GM12891 (cell line): ENCODE results near the gene DIP2C.

Experiments used
- POLR2A ChIP-seq: IDR thresholded peaks from 2 replicates; pipeline ENCODE4 v1.6.1; 2011; ENCODE audit warnings: low read depth, low read length, control low read depth
- POLR2AphosphoS5 ChIP-seq: IDR thresholded peaks from 2 replicates; pipeline ENCODE4 v1.6.1; 2011; ENCODE audit warnings: low read depth, low read length, control low read depth
- SPI1 ChIP-seq: IDR thresholded peaks from 2 replicates; pipeline ENCODE4 v1.6.1; 2011; ENCODE audit warnings: low read depth, low read length, control low read depth
- TAF1 ChIP-seq: IDR thresholded peaks from 2 replicates; pipeline ENCODE4 v1.6.1; 2011; ENCODE audit warnings: low read depth, low read length, control low read depth

DNA sequence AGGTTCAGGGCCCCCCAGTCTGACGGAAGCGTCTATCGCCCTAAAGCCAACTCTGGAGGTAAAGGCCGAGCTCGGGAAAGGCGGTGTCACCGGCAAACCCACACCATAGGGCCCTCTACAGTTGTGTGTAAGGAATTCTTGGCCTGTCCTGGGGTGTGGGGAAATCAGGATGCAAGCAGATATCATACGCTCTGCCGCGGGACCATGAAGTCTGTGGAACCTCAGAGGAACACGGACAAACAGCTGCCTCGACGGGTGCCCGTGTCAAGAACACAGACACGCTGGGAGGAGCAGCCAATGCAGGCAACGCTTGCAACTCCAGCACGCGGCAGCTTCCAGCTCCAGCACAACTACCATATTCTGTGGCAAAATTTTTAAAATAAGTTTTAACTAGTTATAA lies 157.9 kb downstream of the DIP2C start:
- TF ChIP-seq TAF1 (no peak), POLR2AphosphoS5 (no peak), POLR2A (no peak), SPI1 (no peak)
